NCI-H2107 (cell line): Measurements from ENCODE around the gene TFCP2L1.
"Not testable (repeated sequence)": the region's sequence is repeated elsewhere in the genome, so short reads cannot be mapped to it uniquely, and the experiment has no call there.

Experiments used
- DNase-seq: peaks from one replicate; lab custom pipeline; 2025; lab: John Stamatoyannopoulos, UW

TFCP2L1 gene

GRCh38 chr2:121242175-121242875, 42.7 kb downstream of the TFCP2L1 start:
- no peak for DNase-seq

GRCh38 chr2:121241466-121241865, 43.5 kb downstream of the TFCP2L1 start:
- DNase-seq, result no peak

- no peak for DNase-seq
Measured at GRCh38 chr2:121240436-121240835, 44.6 kb downstream of the TFCP2L1 start.

- no peak for DNase-seq
Measured at GRCh38 chr2:121239969-121240368, 45.0 kb downstream of the TFCP2L1 start.

GRCh38 chr2:121239471-121239870, 45.5 kb downstream of the TFCP2L1 start:
- DNase-seq, result no peak

GRCh38 chr2:121238828-121239227, 46.2 kb downstream of the TFCP2L1 start:
- no peak for DNase-seq

GRCh38 chr2:121237980-121238665, 46.9 kb downstream of the TFCP2L1 start:
- no peak for DNase-seq

- DNase-seq, result no peak
Measured at GRCh38 chr2:121237336-121237979, 47.5 kb downstream of the TFCP2L1 start.

GRCh38 chr2:121236650-121237180, 48.3 kb downstream of the TFCP2L1 start:
- no peak for DNase-seq

- no peak for DNase-seq
Measured at GRCh38 chr2:121236101-121236640, 48.8 kb downstream of the TFCP2L1 start.

- no peak for DNase-seq
Measured at GRCh38 chr2:121235542-121235941, 49.5 kb downstream of the TFCP2L1 start.

- DNase-seq, result no peak
Measured at GRCh38 chr2:121234791-121235190, 50.2 kb downstream of the TFCP2L1 start.

- no peak for DNase-seq
Measured at GRCh38 chr2:121234144-121234543, 50.9 kb downstream of the TFCP2L1 start.

- DNase-seq, result no peak
Measured at GRCh38 chr2:121233486-121234110, 51.4 kb downstream of the TFCP2L1 start.

- DNase-seq, result no peak
Measured at GRCh38 chr2:121232626-121233265, 52.3 kb downstream of the TFCP2L1 start.

- no peak for DNase-seq
Measured at GRCh38 chr2:121231385-121232000, 53.5 kb downstream of the TFCP2L1 start.

- DNase-seq, result no peak
Measured at GRCh38 chr2:121228521-121228920, 56.5 kb downstream of the TFCP2L1 start.

- peak; percentile 83 for DNase-seq
Measured at GRCh38 chr2:121227381-121228144, 57.4 kb downstream of the TFCP2L1 start.

- not testable (repeated sequence) for DNase-seq
Measured at GRCh38 chr2:121225681-121226080, 59.3 kb downstream of the TFCP2L1 start.

- DNase-seq, result no peak
Measured at GRCh38 chr2:121220995-121221394, 64.0 kb downstream of the TFCP2L1 start.
